ENCODE data around the gene NUDT5. TPM values are rescaled to one million over a fixed set of nuclear protein-coding genes. Genes with fewer than 3 reads are reported as not detected.
A peak's percentile ranks its signal among the peaks of the same experiment; 100 is the strongest.

NUDT5 gene
- total and polyA plus RNA-seq, 2 of the 13 experiments (the other 11 are each of a cell fraction or from before 2014, with no cell fraction given) = 79.6 to 134 TPM

DNA sequence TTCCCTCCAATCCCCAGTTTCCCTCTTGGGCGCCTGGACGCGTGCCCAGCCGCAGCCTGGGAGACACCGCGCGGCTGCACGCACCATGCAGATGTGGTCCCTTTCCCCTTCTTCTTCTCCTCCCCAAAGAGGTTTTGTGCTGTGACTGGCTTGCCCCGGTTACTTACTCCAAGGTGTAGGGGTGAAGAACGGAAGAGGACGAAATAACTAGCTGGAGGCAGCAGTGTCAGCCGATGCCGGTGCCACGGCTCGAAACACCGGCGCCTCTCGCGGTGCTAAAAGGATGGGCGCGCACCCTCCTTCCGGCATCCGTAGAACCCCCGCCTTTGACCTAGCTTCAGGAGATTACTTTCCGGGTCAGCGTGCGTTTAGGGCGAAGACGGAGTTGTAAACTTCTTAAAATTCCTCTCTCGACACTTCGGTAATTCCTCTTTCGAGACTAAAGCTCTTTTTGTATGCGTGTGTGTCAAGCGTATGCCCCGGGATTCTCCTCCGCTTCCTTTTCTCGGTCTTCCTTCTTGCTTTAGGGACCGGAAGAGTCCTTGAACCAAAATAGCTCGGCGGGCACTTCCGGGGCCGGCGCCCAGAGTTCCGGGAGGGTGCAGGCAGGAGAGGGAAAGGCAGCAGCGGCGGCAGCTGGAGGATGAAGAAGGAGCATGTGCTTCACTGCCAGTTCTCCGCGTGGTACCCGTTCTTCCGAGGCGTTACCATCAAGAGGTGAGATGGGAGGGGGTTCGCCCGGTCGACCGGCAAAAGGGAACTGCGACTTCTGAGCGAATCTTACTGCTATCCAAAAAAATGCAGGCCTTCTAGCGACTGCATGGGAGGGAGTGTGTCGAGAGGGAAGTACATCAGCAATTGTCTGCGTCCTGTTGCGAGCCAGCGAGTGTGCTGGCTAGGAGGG is at the start of gene NUDT5, which contains the start of gene CDC123 (continued):
- TF ChIP-seq, protein P1, sequence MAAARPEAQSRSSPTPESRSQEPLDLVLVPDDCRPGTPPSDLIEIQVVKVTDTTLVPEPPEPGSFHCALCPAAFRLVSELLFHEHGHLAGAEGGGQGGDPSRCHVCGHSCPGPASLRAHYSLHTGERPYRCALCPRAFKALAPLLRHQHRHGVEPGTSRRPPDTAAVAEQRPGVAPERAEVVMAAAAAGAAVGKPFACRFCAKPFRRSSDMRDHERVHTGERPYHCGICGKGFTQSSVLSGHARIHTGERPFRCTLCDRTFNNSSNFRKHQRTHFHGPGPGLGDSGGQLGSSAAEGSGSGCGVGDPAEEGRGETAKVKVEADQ (CRISPR knock-in tag; IDR thresholded peaks at IDR 0.05; ENCODE audit: borderline replicate concordance) = peak; percentile 83
- TF ChIP-seq ZNF121 (CRISPR knock-in tag; IDR thresholded peaks at IDR 0.05) (no peak), ZFX (CRISPR knock-in tag; IDR thresholded peaks at IDR 0.05; ENCODE audit: low read depth) (peak; percentile 85), GABPB1 (CRISPR knock-in tag; IDR thresholded peaks at IDR 0.05) (peak; percentile 98), ZNF703 (CRISPR knock-in tag; IDR thresholded peaks at IDR 0.05; ENCODE audit: borderline replicate concordance) (0 out of 2 replicates have a peak, but pooled peaks have one; percentile 27), HDAC6 (IDR thresholded peaks at IDR 0.05; ENCODE audit: low read depth, low read length) (no peak), RNF2 (conservative IDR thresholded peaks at IDR 0.05; ENCODE audit: low read depth) (peak; percentile 74; the same call in 1 of the 2 replicates), FOXJ3 (CRISPR knock-in tag; IDR thresholded peaks at IDR 0.05; ENCODE audit: borderline replicate concordance) (0 out of 2 replicates have a peak, but pooled peaks have one; percentile 4), U2AF1 (optimal IDR thresholded peaks at IDR 0.05; ENCODE audit: low read depth, low read length) (peak; percentile 91), CBX1 (IDR thresholded peaks at IDR 0.05; ENCODE audit: low read depth) (peak; percentile 23), ZNF230 (CRISPR knock-in tag; IDR thresholded peaks at IDR 0.05) (no peak), DNMT3B (CRISPR knock-in tag; conservative IDR thresholded peaks at IDR 0.05) (0 out of 2 replicates have a peak, but pooled peaks have one; percentile 44)
- TF ChIP-seq, protein P2, sequence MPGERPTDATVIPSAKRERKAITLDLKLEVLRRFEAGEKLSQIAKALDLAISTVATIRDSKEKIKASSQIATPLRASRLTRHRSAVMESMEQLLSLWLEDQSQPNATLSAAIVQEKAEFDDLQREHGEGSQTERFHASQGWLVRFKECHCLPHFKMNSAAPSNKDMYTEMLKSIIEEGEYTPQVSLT (CRISPR knock-in tag; IDR thresholded peaks at IDR 0.05; ENCODE audit: borderline replicate concordance, low read depth) = no peak
- TF ChIP-seq, protein P3, sequence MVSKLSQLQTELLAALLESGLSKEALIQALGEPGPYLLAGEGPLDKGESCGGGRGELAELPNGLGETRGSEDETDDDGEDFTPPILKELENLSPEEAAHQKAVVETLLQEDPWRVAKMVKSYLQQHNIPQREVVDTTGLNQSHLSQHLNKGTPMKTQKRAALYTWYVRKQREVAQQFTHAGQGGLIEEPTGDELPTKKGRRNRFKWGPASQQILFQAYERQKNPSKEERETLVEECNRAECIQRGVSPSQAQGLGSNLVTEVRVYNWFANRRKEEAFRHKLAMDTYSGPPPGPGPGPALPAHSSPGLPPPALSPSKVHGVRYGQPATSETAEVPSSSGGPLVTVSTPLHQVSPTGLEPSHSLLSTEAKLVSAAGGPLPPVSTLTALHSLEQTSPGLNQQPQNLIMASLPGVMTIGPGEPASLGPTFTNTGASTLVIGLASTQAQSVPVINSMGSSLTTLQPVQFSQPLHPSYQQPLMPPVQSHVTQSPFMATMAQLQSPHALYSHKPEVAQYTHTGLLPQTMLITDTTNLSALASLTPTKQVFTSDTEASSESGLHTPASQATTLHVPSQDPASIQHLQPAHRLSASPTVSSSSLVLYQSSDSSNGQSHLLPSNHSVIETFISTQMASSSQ (IDR thresholded peaks at IDR 0.05; ENCODE audit: low read depth) = no peak
- TF ChIP-seq, protein P3 (CRISPR knock-in tag; IDR thresholded peaks at IDR 0.05; ENCODE audit: borderline replicate concordance) = no peak

All from HepG2 (cell line).